DOHH2 (cell line): ENCODE measurements around the gene SPC25.

ENCODE experiments used
- EZH2phosphoT487 ChIP-seq: fragments of 200-600 bp; sonication (generic); IDR thresholded peaks from 2 replicates; pipeline ENCODE4 v1.6.1; 2017; ENCODE audit warnings: borderline replicate concordance, mild to moderate bottlenecking, antibody characterized with exemption, low read length, moderate library complexity, mixed read lengths
- TF ChIP-seq, protein P1 (sequence below): fragments of 200-600 bp; sonication (generic); IDR thresholded peaks from one replicate; pipeline ENCODE4 v1.5.1; 2014; ENCODE audit warnings: antibody characterized with exemption, mild to moderate bottlenecking, low read depth, low read length; ENCODE audit not compliant: poor library complexity, severe bottlenecking

DNA sequence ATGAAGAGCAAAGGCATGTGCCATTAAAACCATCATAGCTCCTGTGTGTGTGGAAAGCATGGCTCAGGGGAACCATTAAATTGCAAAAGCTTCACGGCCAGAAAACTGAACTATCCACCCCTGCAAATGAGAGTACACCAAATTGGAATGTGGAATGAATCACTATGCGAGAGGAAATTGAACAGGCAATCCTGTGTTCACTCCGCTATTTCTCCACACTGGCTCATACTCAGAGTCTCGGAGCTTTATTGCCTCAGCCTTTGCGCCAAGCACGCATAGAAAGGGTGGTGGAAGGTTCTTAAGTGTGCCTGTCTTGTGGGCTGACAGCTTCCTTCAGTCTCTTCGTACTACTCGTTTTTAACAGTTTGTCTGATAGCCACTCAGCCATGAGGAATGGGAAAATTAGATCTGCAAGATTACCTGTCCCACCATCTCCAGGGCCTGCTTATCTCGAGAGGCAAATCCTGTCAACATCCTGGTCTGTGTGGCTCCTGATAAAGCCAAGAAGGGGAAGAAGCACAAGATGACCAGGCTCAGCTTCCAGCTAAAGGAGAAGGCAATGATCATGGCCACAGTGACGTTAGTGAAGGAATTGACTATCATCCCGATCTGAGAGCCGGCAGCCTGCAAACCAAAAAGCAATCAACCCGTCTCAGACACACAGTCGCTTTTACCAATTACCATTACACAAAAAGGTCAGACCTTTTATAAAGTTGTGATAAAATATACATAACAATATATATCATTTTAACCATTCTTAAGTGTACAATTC lies 45.8 kb upstream of the SPC25 start:
- TF ChIP-seq, protein P1, sequence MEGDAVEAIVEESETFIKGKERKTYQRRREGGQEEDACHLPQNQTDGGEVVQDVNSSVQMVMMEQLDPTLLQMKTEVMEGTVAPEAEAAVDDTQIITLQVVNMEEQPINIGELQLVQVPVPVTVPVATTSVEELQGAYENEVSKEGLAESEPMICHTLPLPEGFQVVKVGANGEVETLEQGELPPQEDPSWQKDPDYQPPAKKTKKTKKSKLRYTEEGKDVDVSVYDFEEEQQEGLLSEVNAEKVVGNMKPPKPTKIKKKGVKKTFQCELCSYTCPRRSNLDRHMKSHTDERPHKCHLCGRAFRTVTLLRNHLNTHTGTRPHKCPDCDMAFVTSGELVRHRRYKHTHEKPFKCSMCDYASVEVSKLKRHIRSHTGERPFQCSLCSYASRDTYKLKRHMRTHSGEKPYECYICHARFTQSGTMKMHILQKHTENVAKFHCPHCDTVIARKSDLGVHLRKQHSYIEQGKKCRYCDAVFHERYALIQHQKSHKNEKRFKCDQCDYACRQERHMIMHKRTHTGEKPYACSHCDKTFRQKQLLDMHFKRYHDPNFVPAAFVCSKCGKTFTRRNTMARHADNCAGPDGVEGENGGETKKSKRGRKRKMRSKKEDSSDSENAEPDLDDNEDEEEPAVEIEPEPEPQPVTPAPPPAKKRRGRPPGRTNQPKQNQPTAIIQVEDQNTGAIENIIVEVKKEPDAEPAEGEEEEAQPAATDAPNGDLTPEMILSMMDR = no peak
- no peak for TF ChIP-seq EZH2phosphoT487
